Retinal pigment epithelial cell (primary cell): Measurements from ENCODE around the gene PCBD2.
"Not testable (repeated sequence)": the region's sequence is repeated elsewhere in the genome, so short reads cannot be mapped to it uniquely, and the experiment has no call there.

Source experiments
- DNase-seq: peaks from one replicate; pipeline ENCODE4 v3.0.0-alpha.2; 2010; ENCODE audit warnings: low read depth
- H3K4me3 ChIP-seq: 2 replicates; pipeline ENCODE4 v1.5.1; 2011; ENCODE audit warnings: mild to moderate bottlenecking, low read length, control low read depth, moderate library complexity
- CTCF ChIP-seq: conservative IDR thresholded peaks from 2 replicates; pipeline ENCODE4 v1.5.1; 2011; ENCODE audit warnings: low read depth, low read length, control low read depth, inconsistent platforms

PCBD2 gene

GRCh38 chr5:134992148-134992547 lies 87.2 kb downstream of the PCBD2 start:
- no peak for DNase-seq
- TF ChIP-seq CTCF = no peak
- H3K4me3 ChIP-seq = no peak overlapping the region

- H3K4me3 ChIP-seq = no peak overlapping the region
- TF ChIP-seq CTCF = no peak
- DNase-seq = no peak
Observed at GRCh38 chr5:134993161-134993560, 88.2 kb downstream of the PCBD2 start.

GRCh38 chr5:134994560-134995156 lies 89.7 kb downstream of the PCBD2 start:
- H3K4me3 ChIP-seq = no peak overlapping the region
- TF ChIP-seq CTCF = no peak
- DNase-seq = no peak

- DNase-seq = no peak
- H3K4me3 ChIP-seq = no peak overlapping the region
- TF ChIP-seq CTCF = no peak
Observed at GRCh38 chr5:134995850-134996402, 91.0 kb downstream of the PCBD2 start.

GRCh38 chr5:134997015-134997414 lies 92.1 kb downstream of the PCBD2 start:
- no peak overlapping the region for H3K4me3 ChIP-seq
- no peak for DNase-seq
- TF ChIP-seq CTCF = no peak

GRCh38 chr5:134998068-134998467 lies 93.1 kb downstream of the PCBD2 start:
- H3K4me3 ChIP-seq, DNase-seq: not testable (repeated sequence)

- no peak for TF ChIP-seq CTCF
- no peak overlapping the region for H3K4me3 ChIP-seq
- no peak for DNase-seq
Observed at GRCh38 chr5:135004376-135004775, 99.4 kb downstream of the PCBD2 start.
